NCI-H2029 treated with DMSO at 0.1 percent for 48 hours (cell line): Measurements from ENCODE around the gene C1orf185.
"Not testable (repeated sequence)": the region's sequence is repeated elsewhere in the genome, so short reads cannot be mapped to it uniquely, and the experiment has no call there.

Experiments
- DNase-seq: peaks from one replicate; lab custom pipeline; 2025; lab: John Stamatoyannopoulos, UW

Gene C1orf185

DNA sequence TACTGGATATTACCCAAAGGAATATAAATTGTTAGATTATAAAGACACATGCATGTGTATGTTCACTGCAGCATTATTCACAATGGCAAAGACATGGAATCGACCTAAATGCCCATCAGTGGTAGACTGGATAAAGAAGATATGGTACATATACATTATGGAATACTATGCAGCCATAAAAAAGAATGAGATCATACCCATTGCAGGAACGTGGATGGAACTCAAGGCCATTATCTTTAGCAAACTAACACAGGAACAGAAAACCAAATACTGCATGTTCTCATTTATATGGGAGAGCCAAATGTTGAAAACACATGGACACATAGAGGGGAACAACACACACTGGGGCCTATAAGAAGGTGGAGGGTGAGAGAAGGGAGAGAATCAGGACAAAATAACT, 35.7 kb downstream of the C1orf185 start:
- DNase-seq = not testable (repeated sequence)

DNA sequence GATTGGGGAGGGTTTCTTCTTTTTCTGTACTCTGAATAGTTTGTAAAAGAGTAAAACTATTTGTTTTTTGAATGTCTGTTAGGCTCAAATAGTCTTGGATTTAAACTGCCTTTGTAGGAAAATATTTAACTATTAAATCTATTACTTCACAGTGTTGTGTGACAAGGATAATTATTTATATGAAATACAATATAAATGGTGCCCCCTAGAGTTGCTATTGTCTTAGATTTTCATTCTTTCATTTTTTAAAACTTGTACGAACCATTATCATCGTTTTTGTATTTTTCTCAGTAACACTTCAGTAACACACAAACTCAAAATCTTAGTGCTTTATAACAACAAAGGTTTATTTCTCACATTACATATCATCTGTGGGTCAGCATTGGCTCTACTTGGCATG, 37.4 kb downstream of the C1orf185 start:
- no peak for DNase-seq

DNA sequence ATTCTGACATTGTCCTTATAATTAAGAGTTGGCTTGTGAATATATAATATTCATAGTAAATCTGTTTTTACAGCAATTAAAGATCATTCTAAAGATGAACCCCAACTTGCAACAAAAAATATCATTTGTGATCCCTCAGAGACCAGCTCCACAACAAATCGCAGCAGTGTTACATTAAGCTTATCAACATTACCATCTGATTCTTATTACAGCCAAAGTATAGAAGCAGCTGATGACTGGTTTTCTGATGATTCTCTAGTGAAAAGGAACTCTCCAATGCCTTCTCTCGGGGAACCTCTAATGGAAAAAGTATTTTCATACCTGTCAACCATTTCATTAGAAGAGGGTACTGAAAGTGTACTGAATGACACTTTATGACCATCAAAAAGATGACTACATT, 45.4 kb downstream of the C1orf185 start:
- DNase-seq = no peak

DNA sequence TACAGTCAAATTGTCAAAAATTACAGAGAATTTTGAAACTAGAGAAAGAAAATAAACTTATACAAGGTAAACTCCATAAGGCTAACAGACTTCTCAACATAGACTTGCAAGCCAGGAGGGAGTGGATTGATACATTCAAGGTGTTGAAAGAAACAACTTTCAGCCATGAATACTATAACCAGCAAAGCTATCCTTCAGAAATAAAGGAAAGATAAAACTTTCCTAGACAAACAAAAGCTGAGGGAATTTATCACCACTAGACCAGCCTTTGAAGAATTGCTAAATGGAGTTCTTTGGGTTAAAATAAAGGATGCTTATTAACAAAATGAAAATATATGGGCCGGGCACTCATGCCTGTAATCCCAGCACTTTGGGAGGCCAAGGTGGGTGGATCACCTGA, 52.7 kb downstream of the C1orf185 start:
- no peak for DNase-seq

DNA sequence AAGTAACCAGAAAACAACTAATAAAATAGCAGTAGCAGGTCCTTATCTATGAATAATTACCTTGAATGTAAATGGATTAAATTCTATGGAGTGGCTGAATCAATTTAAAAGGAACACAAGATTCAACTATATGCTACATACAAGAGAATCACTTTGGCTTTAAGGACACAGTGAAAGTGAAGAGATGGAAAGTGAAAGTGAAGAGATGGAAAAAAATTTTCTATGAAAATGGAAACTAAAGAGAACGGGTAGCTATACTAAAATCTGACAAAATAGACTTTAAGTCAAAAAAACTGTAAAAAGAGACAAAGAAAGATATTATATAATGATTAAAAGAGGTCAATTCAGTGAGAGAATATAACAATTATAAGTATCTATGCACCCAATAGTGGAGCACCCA, 54.7 kb downstream of the C1orf185 start:
- no peak for DNase-seq

DNA sequence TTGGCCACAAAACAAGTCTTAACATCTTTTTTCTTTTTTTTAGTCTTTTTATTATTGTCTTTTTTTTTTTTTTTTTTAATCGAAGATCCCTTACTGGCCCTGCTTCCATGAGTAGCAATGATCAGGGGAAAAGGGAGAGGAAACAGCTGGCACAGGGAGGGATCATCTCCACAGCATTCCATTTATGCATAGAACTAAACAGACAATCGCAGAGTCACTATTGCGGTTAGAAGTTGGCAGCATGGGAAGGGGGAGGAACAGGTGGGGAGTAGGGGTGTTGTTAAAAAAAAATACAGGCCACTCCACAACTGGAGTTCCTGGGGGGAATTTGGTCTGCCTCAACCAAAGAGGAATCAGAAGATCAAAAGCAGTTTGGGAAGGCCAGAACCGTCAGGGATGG, 55.4 kb downstream of the C1orf185 start:
- DNase-seq = no peak

DNA sequence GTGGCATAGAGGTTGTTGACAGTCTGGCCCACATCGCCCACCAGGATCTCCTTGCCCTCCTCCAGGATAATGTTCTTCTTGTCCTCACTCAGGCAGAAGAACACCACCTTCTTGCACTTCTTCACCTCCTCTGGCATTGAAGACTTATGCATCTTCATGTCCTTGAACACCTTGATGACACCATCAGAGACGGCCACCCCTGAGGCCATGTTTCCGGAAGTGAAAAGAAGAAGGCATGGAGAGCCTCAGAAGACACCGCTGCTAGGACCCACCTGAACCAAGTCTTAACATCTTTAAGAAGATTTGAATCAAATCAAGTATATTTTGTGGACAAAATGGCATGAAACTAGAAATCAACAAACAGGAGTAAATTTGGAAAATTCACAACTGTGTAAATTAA, 56.2 kb downstream of the C1orf185 start:
- no peak for DNase-seq

DNA sequence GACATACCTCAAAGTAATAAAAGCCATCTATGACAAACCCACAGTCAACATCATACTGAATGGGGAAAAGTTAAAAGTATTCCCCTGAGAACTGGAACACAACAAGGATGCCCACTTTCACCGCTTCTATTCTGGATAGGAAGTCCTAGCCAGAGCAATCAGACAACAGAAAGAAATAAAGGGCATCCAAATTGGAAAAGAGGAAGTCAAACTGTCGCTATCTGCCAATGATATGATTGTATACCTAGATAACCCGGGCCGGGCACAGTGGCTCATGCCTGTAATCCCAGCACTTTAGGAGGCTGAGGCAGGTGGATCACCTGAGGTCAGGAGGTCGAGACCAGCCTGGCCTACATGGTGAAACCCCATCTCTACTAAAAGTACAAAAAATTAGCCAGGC, 60.5 kb downstream of the C1orf185 start:
- DNase-seq = not testable (repeated sequence)

DNA sequence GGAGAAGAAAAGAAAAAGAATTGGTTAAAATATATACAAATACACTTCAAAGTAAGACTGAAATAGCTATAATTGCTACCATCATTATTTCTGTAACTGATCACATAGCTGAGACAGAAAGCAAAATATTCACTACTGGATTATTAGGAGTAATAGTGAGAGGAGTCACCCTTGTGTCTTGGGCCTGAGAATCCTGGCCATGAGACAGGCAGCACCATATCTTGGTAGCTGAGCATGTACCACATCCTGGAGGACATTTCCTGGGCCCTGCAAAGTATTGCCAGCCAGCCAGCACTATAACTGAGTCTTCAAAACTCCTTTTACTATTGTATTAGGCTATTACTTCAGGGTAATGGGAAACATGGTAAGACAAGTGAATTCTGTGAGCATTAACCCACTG, 63.5 kb downstream of the C1orf185 start:
- no peak for DNase-seq

DNA sequence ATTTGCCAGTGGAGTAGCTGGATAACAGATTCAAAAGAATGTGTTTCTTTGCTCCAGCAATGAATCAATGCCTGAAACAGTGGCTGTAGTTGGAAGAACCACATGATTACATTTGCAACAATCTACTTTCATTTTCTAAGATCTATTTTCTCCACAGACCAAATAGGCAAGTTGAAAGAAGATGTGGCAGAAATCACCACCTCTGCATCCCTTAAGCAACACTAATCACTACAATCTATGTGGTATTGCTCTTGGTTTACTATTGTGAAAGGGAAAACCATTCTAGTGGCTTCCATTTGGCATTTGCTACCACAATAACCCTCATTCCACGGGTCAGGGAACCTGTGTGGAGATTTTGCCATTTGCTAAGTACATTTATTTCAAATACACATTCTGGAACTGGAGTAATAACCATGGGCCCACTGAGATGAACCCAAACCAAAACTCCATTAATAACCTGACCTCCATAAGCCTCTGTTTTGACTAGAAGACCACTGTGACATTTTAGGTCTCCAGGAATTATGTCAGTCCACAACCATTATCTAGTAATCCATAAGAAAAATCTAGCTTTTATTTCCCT, 66.3 kb downstream of the C1orf185 start:
- no peak for DNase-seq

DNA sequence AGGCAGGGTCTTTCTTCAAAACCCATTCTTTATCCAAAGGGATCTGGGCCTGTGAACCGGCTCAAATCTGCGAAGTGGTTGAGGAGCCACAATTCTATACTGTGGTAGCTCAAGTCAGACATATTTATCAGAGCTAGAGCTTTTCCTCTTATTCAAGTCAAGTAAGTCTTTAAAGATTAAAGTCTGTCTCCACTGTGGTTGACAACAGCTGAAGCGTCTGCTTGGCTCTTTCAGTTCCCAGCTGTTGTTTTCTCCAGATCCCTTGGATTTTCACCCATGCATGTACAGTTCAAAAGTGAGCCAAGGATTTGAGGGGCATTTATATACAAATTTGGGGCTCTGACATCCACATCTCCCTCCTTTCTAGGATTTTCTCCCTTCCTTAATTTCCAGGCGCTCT, 66.9 kb downstream of the C1orf185 start:
- no peak for DNase-seq

DNA sequence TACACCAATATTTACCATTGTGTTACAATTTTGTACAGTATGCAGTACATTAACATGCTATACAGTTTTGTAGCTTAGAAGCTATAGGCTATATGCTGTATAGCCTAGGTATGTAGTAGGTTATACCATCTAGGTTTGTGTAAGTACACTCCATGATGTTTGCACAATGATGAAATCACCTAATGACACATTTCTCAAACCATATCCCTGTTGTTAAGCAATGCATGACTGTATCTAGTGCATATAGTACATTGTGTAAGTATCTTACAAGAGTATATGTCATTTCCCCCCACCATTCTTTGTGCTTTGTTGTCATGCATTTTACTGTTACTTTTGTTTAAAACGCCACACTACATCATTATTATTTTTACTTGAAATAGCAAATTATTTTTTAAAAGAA, 68.3 kb downstream of the C1orf185 start:
- peak; percentile 23 for DNase-seq

DNA sequence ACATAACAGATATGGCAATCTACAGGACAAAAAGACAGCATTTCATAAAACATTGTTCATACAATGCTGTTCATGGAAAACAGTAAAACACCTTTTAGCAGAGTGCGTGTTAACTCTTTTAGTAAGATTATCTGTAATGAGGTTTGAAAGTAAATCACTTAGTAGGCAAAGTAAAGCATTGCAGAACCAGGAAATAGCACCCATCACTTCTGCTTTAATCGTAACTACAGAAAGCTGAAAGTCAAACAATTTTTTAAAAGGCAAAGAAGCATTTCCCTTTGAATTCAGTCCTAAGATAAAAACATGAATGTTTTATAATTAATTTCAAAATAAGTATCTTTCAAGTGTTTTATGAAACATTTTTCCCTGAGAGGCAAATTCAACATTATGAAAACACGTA, 70.8 kb downstream of the C1orf185 start:
- DNase-seq = no peak

DNA sequence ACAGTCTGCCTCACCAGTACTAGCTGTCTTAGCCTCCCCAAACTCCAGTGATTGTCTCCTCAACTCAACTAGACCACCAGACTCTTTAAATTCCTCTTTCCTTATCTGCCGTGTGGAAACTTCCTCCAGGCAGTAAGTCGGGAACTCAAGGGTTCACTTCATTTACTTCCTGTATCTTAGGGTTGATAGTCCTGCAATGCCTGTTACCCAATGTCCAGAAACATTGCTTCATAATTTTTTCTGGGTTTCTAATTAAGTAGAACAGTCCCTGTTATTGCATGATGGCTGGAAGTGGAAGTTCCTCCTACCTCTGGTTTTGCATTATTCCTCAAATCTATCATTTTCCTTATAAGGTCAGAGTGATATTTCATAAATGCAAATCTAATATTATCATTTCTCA, 73.2 kb downstream of the C1orf185 start:
- DNase-seq = no peak

DNA sequence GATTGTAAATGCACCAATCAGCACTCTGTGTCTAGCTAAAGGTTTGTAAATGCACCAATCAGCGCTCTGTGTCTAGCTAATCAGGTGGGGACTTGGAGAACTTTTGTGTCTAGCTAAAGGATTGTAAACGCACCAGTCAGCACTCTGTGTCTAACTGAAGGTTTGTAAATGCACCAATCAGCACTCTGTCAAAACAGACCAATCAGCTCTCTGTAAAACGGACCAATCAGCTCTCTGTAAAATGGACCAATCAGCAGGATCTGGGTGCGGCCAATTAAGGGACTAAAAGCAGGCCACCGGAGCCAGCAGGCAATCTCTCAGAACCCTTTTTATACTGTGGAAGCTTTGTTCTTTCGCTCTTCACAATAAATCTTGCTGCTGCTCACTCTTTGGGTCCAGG, 76.0 kb downstream of the C1orf185 start:
- not testable (repeated sequence) for DNase-seq

DNA sequence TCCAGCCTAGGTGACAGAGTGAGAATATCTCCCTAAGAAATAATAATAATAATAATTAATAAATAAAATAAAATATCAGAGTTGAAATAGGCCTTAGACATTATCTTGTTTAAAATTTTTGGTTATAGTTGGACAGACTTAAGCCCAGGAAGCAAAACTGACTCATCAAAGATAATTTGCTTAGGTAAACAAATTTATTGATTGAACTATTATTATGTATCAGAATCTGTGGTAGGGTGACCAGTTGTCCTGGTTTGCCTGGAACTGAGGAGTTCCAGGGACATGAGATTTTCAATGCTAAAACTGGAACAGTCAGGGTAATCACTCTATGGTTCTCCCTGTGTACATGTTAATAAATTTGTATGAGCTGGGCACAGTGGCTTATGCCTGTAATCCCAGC, 86.2 kb downstream of the C1orf185 start:
- no peak for DNase-seq

DNA sequence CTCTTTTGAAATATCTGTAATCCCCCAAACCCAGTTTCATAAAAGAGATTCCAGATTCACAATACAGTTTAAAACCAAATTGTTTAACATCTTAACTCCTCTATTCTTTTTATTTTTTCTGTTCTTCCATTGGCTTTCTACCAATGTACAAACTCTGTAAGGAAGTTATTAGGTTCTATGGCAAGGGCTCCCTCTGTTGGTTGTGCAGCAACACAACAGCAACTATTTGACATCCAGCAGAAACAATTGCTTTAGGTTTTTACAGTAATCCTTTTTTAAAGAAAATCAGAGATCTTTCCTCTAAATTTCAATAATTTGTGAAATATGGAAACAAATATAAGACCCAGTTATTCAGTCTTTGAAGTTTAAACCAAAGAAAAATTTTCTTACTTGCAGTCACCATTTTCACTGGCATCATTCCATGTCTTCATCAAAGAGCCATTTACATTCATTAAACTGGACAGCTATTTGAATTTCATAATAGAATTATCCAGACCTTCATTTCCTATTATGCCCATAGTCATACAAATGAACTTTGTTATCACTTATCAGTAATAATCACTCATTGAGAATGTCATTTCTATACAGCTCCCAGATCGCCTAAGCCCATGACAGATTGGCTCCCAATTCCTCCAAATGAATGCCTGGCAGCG, 87.5 kb downstream of the C1orf185 start:
- DNase-seq = peak; percentile 99

DNA sequence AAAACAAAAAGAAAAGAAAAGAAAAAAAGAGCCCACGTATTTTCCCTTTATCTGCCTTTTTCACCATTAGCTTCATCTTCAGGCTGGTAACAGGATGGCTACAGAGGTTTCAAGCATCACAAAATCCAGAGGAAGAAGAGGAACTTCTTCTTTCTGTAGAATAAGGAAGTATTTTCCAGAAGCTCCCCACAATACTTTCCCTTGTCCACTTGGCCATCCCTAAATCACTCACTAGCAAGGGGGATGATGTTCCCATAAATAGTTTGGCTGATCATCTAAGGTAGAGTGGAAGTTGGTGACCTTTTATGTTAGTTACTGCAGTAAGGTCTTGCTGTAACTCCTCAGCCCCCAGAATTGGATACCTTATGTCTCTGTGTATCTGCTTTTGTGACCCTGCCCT, 88.9 kb downstream of the C1orf185 start:
- DNase-seq = no peak

DNA sequence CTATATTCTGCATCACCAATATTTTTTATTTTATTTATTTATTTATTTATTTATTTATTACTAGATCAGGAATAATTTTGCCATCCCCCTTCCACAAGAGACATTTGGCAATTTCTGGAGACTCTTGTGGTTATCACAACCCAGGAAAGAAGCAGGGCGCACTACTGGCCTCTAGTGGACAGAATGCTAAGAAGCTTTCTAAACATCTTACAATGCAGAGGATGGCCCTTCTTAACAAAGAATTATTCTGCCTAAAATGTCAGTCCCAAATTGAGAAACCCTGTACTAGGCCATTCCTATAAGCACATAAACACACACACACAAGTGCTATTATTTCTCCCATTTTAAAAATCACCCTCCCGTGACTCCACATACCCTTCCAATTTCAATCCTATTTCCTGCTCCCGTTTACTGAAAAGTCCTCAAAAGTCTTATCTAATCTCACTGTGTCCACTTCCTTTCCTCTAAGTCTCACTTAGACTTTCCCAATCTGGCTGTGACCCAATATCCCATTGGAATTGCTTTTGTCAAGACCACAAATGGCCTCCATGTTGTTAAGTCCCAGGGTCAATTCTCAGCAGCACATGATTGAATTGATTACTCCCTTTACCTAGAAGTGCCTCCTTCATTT, 90.3 kb downstream of the C1orf185 start:
- DNase-seq = peak; percentile 80

DNA sequence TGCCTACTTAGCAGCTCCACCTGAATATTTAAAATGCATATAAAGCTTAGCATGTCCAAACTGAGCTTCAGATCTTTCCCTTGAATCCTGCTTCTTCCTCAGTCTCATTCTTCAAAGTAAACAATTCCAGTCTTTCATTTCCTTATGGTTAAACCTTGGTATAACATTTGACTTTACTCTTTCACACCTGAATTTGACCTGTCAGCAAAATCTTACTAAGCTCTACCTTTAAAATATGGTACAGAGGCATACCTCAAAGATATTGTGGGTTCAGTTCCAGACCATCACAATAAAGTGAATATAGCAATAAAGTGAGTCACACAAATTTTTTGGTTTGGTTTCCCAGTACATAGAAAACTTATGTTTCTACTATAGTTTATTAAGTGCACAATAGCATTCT, 91.5 kb downstream of the C1orf185 start:
- no peak for DNase-seq
